Mucosa of descending colon (tissue), 3 donors: ENCODE data around the gene RFX2. TPM values are rescaled to one million over a fixed set of nuclear protein-coding genes. Genes with fewer than 3 reads are reported as not detected.
"Not testable (repeated sequence)": the region's sequence is repeated elsewhere in the genome, so short reads cannot be mapped to it uniquely, and the experiment has no call there.

Experiments
- ATAC-seq: fragments of 200-7000 bp; cut with Tn5 transposase; one replicate; pipeline ENCODE4 v1.9.1; 2020; ENCODE audit warnings: mild to moderate bottlenecking, moderate library complexity
- DNase-seq, 3 donors: peaks; one replicate each; pipeline ENCODE4 v3.0.0-alpha.2; 2020
- H3K36me3 ChIP-seq: fragments of 200-600 bp; one replicate; pipeline ENCODE4 v1.8.0; 2021; ENCODE audit warnings: low read depth, mild to moderate bottlenecking
- H3K4me1 ChIP-seq: fragments of 200-600 bp; one replicate; pipeline ENCODE4 v1.8.0; 2021; ENCODE audit warnings: low read depth, mild to moderate bottlenecking
- H3K4me3 ChIP-seq: fragments of 200-600 bp; one replicate; pipeline ENCODE4 v1.8.0; 2021; ENCODE audit warnings: mild to moderate bottlenecking
- H3K9me3 ChIP-seq: fragments of 200-600 bp; one replicate; pipeline ENCODE4 v1.8.0; 2021; ENCODE audit warnings: mild to moderate bottlenecking
- CTCF ChIP-seq: fragments of 200-600 bp; IDR thresholded peaks from one replicate; pipeline ENCODE4 v1.8.0; 2022; ENCODE audit warnings: antibody characterized with exemption, mild to moderate bottlenecking
- intact Hi-C, 2 donors: fragments of 100-400 bp; cut with DNase I in 1 of 2; cut with micrococcal nuclease in 1 of 2; formaldehyde crosslinking; loops; one replicate each; pipeline versions ENCODE4 v1.11.0 to v1.11.1; 2022; cut with DNase I, micrococcal nuclease
- total RNA-seq, 3 donors: library from RNA; stranded (reverse); fragmentation: NEBNext Ultra II Directional in 2 of 3; extraction: Animal tissue kit (Norgen Biotek cat#: 25700) in 2 of 3; gene quantifications; one replicate each; pipeline versions ENCODE4 v1.2.1 to v1.2.4, GENCODE V29; 2021 to 2023
- donor health status: DM: no; HTN: no; CAD: no; lungs with moderate emphysema.
- donor health status: DM: no; HTN: no; CAD: no.
- donor health status: DM: no; HTN: yes; CAD: no.

RFX2 gene
- total RNA-seq, 3 donors from 2014 or later = 5.6 to 14.6 (median 7.2) TPM

- Histone ChIP-seq H3K36me3 (no peaks in the 10 kb centered on the region), H3K9me3 (no peaks in the 10 kb centered on the region), H3K4me1 (no peaks in the 10 kb centered on the region), H3K4me3 (no peak overlapping the region)
- TF ChIP-seq CTCF = no peak
- no peak for DNase-seq
- intact Hi-C loops = no loop called here
- ATAC-seq = no peak
Observed at GRCh38 chr19:6011794-6012193, 98.5 kb downstream of the RFX2 start.

- ATAC-seq = no peak
- H3K4me1 ChIP-seq = no peaks in the 10 kb centered on the region
- no peak overlapping the region for H3K4me3 ChIP-seq
- no peaks in the 10 kb centered on the region for H3K9me3 ChIP-seq
- no peaks in the 10 kb centered on the region for H3K36me3 ChIP-seq
- intact Hi-C loops = no loop called here
- no peak for TF ChIP-seq CTCF
- DNase-seq = no peak
Observed at GRCh38 chr19:6011206-6011605, 99.1 kb downstream of the RFX2 start.

- intact Hi-C loops = no loop called here
- no peaks in the 10 kb centered on the region for H3K36me3 ChIP-seq
- DNase-seq (peak in 1 of 3 donors; percentile 34), ATAC-seq (no peak)
- no peak overlapping the region for H3K4me3 ChIP-seq
- no peaks in the 10 kb centered on the region for H3K4me1 ChIP-seq
- TF ChIP-seq CTCF = no peak
- no peaks in the 10 kb centered on the region for H3K9me3 ChIP-seq
Observed at GRCh38 chr19:6010107-6010506, 100.2 kb downstream of the RFX2 start.

GRCh38 chr19:6007866-6008265, 102.4 kb downstream of the RFX2 start:
- no peak overlapping the region for H3K4me3 ChIP-seq
- ATAC-seq (no peak), DNase-seq (no peak)
- no peaks in the 10 kb centered on the region for H3K36me3 ChIP-seq
- H3K4me1 ChIP-seq = no peaks in the 10 kb centered on the region
- intact Hi-C loops = no loop called here
- no peaks in the 10 kb centered on the region for H3K9me3 ChIP-seq
- TF ChIP-seq CTCF = no peak

- Histone ChIP-seq H3K9me3 (no peaks in the 10 kb centered on the region), H3K36me3 (no peaks in the 10 kb centered on the region), H3K4me1 (no peaks in the 10 kb centered on the region), H3K4me3 (no peak overlapping the region)
- intact Hi-C loops = no loop called here
- no peak for TF ChIP-seq CTCF
- ATAC-seq (no peak), DNase-seq (no peak)
Observed at GRCh38 chr19:6006896-6007295, 103.4 kb downstream of the RFX2 start.

GRCh38 chr19:6006070-6006446, 104.2 kb downstream of the RFX2 start:
- H3K9me3 ChIP-seq, intact Hi-C loops, H3K4me1 ChIP-seq, H3K4me3 ChIP-seq, ATAC-seq, DNase-seq, H3K36me3 ChIP-seq: not testable (repeated sequence)
